ENCODE data around the gene EEPD1. TPM values are rescaled to one million over a fixed set of nuclear protein-coding genes. Genes with fewer than 3 reads are reported as not detected.

The EEPD1 gene
- total RNA-seq, 1 donor from 2014 or later = 9.9 TPM

GRCh38 chr7:36336390-36336789, 183.3 kb downstream of the EEPD1 start:
- intact Hi-C loops (cut with DNase I) = no loop called here

GRCh38 chr7:36338256-36338655, 185.2 kb downstream of the EEPD1 start:
- TF ChIP-seq, protein P1, sequence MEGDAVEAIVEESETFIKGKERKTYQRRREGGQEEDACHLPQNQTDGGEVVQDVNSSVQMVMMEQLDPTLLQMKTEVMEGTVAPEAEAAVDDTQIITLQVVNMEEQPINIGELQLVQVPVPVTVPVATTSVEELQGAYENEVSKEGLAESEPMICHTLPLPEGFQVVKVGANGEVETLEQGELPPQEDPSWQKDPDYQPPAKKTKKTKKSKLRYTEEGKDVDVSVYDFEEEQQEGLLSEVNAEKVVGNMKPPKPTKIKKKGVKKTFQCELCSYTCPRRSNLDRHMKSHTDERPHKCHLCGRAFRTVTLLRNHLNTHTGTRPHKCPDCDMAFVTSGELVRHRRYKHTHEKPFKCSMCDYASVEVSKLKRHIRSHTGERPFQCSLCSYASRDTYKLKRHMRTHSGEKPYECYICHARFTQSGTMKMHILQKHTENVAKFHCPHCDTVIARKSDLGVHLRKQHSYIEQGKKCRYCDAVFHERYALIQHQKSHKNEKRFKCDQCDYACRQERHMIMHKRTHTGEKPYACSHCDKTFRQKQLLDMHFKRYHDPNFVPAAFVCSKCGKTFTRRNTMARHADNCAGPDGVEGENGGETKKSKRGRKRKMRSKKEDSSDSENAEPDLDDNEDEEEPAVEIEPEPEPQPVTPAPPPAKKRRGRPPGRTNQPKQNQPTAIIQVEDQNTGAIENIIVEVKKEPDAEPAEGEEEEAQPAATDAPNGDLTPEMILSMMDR (IDR thresholded peaks at IDR 0.05) = no peak
- H3K9me3 ChIP-seq = no peaks in the 10 kb centered on the region
- ATAC-seq = no peak
- H3K27ac ChIP-seq = no peak overlapping the region
- intact Hi-C loops (cut with DNase I) = no loop called here
- no peak for DNase-seq
- no peaks in the 10 kb centered on the region for H3K27me3 ChIP-seq
- H3K4me1 ChIP-seq = no peaks in the 10 kb centered on the region
- H3K4me3 ChIP-seq = no peak overlapping the region
- H3K36me3 ChIP-seq = no peaks in the 10 kb centered on the region

More at GRCh38 chr7:36336390-36336789, 183.3 kb downstream of the EEPD1 start:
- H3K27ac ChIP-seq = no peak overlapping the region
- no peaks in the 10 kb centered on the region for H3K4me1 ChIP-seq
- H3K4me3 ChIP-seq = no peak overlapping the region
- TF ChIP-seq, protein P1 (IDR thresholded peaks at IDR 0.05) = no peak
- no peaks in the 10 kb centered on the region for H3K27me3 ChIP-seq
- DNase-seq (no peak), ATAC-seq (no peak)
- no peaks in the 10 kb centered on the region for H3K36me3 ChIP-seq
- H3K9me3 ChIP-seq = no peaks in the 10 kb centered on the region

GRCh38 chr7:36343548-36343947, 190.5 kb downstream of the EEPD1 start:
- H3K4me1 ChIP-seq = no peaks in the 10 kb centered on the region
- no peak for DNase-seq
- no peaks in the 10 kb centered on the region for H3K36me3 ChIP-seq
- H3K27me3 ChIP-seq = no peaks in the 10 kb centered on the region
- intact Hi-C loops (cut with DNase I) = no loop called here
- TF ChIP-seq, protein P1 (IDR thresholded peaks at IDR 0.05) = no peak
- no peak for ATAC-seq
- no peak overlapping the region for H3K27ac ChIP-seq
- no peaks in the 10 kb centered on the region for H3K9me3 ChIP-seq
- H3K4me3 ChIP-seq = no peak overlapping the region

GRCh38 chr7:36344622-36345021, 191.6 kb downstream of the EEPD1 start:
- no peaks in the 10 kb centered on the region for H3K27me3 ChIP-seq
- no peaks in the 10 kb centered on the region for H3K4me1 ChIP-seq
- H3K4me3 ChIP-seq = no peak overlapping the region
- TF ChIP-seq, protein P1 (IDR thresholded peaks at IDR 0.05) = no peak
- no peaks in the 10 kb centered on the region for H3K36me3 ChIP-seq
- H3K27ac ChIP-seq = no peak overlapping the region
- no peaks in the 10 kb centered on the region for H3K9me3 ChIP-seq
- DNase-seq (no peak), ATAC-seq (no peak)
- intact Hi-C loops (cut with DNase I) = no loop called here

- DNase-seq (no peak), ATAC-seq (no peak)
- Histone ChIP-seq H3K4me1 (no peaks in the 10 kb centered on the region), H3K4me3 (no peak overlapping the region), H3K36me3 (no peaks in the 10 kb centered on the region), H3K27ac (no peak overlapping the region), H3K27me3 (no peaks in the 10 kb centered on the region), H3K9me3 (no peaks in the 10 kb centered on the region)
- TF ChIP-seq, protein P1 (IDR thresholded peaks at IDR 0.05) = no peak
- intact Hi-C loops (cut with DNase I) = no loop called here
Measured at GRCh38 chr7:36346260-36346831, 193.3 kb downstream of the EEPD1 start.

DNA sequence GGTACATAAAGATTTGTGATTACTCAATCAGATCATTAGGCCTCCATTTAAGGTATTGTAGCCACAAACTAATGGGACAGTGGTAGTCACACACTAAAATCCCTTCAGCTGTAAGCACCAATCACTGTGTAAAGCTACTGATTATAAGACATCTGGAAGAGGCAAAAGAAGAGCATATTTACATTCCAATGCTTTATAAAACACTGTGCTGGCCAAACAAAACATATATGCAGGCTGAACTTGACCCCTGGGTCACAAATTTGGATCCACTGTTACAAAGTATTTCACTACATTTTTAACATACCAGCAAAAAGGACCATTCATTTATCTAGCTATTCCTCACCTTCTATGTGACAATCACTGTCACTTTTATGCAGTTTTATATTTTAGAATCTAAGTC, 195.2 kb downstream of the EEPD1 start:
- ATAC-seq (no peak), DNase-seq (no peak)
- H3K36me3 ChIP-seq = no peaks in the 10 kb centered on the region
- TF ChIP-seq, protein P1 (IDR thresholded peaks at IDR 0.05) = no peak
- H3K4me1 ChIP-seq = no peaks in the 10 kb centered on the region
- H3K27ac ChIP-seq = no peak overlapping the region
- intact Hi-C loops (cut with DNase I) = no loop called here
- no peaks in the 10 kb centered on the region for H3K9me3 ChIP-seq
- H3K27me3 ChIP-seq = no peaks in the 10 kb centered on the region
- no peak overlapping the region for H3K4me3 ChIP-seq

Data from upper lobe of right lung (tissue), 1 donor.